OCI-LY7 (cell line): ENCODE measurements around the gene SLC2A4. TPM values are rescaled to one million over a fixed set of nuclear protein-coding genes. Genes with fewer than 3 reads are reported as not detected.

Source experiments
- BruUV-seq: library from RNA; stranded (reverse); fragments of 400-500 nt; replicated peaks from 2 replicates; lab custom pipeline; 2021; lab: Mats Ljungman, UMichigan
- CTCF ChIA-PET: fragments of 300-600 bp; sonication (Branson Sonifier 250); formaldehyde crosslinking; loops from one replicate; lab custom pipeline; 2022; ENCODE audit warnings: antibody characterized with exemption; ENCODE audit not compliant: unreplicated experiment; lab: Charles Lee
- POLR2A ChIA-PET: fragments of 300-600 bp; sonication (Branson Sonifier 250); formaldehyde crosslinking; loops from one replicate; lab custom pipeline; 2022; ENCODE audit warnings: antibody characterized with exemption; lab: Charles Lee
- DNase-seq: peaks from one replicate; pipeline ENCODE4 v3.0.0-alpha.2; 2015; ENCODE audit warnings: low spot score
- H2AFZ ChIP-seq: fragments of 200-600 bp; sonication (generic), shearing (Covaris generic); 2 replicates; pipeline ENCODE4 v1.6.1; 2014; ENCODE audit warnings: mild to moderate bottlenecking, antibody characterized with exemption, low read length, moderate library complexity
- H3K27ac ChIP-seq: fragments of 200-600 bp; sonication (generic); 2 replicates; pipeline ENCODE4 v1.5.1; 2014; ENCODE audit warnings: mixed run types, low read depth, mild to moderate bottlenecking, moderate library complexity, low read length, inconsistent platforms; ENCODE audit not compliant: poor library complexity, severe bottlenecking
- H3K36me3 ChIP-seq: fragments of 200-600 bp; sonication (generic); 2 replicates; pipeline ENCODE4 v1.6.1; 2014; ENCODE audit warnings: mild to moderate bottlenecking, antibody characterized with exemption, low read length, moderate library complexity, mixed read lengths; ENCODE audit not compliant: insufficient read depth
- H3K4me1 ChIP-seq: fragments of 200-600 bp; sonication (generic); 2 replicates; pipeline ENCODE4 v1.5.1; 2014; ENCODE audit warnings: mild to moderate bottlenecking, low read length; ENCODE audit not compliant: insufficient read depth, poor library complexity, severe bottlenecking
- H3K4me2 ChIP-seq: fragments of 200-600 bp; sonication (generic); 2 replicates; pipeline ENCODE4 v1.6.1; 2014; ENCODE audit warnings: mild to moderate bottlenecking, low read length
- H3K4me3 ChIP-seq: fragments of 200-600 bp; sonication (generic); 2 replicates; pipeline ENCODE4 v1.5.1; 2014; ENCODE audit warnings: mild to moderate bottlenecking, low read depth, low read length; ENCODE audit not compliant: poor library complexity, severe bottlenecking
- H3K79me2 ChIP-seq: fragments of 200-600 bp; sonication (generic); 2 replicates; pipeline ENCODE4 v1.6.1; 2016; ENCODE audit warnings: low read depth, mild to moderate bottlenecking, low read length, moderate library complexity, mixed read lengths; ENCODE audit not compliant: insufficient read depth
- H3K9me2 ChIP-seq: fragments of 200-600 bp; sonication (generic); 2 replicates; pipeline ENCODE4 v1.6.1; 2016; ENCODE audit warnings: mild to moderate bottlenecking, low read length, mixed read lengths; ENCODE audit not compliant: insufficient read depth
- H3K9me3 ChIP-seq: fragments of 200-600 bp; sonication (generic); 2 replicates; pipeline ENCODE4 v1.6.1; 2014; ENCODE audit warnings: mild to moderate bottlenecking, mixed run types, low read length, mixed read lengths
- H4K20me1 ChIP-seq: fragments of 200-600 bp; sonication (generic); 2 replicates; pipeline ENCODE4 v1.6.1; 2014; ENCODE audit warnings: mild to moderate bottlenecking, antibody characterized with exemption, low read length, moderate library complexity, mixed read lengths; ENCODE audit not compliant: insufficient read depth
- EZH2phosphoT487 ChIP-seq: fragments of 200-600 bp; sonication (generic); IDR thresholded peaks from 2 replicates; pipeline ENCODE4 v1.6.1; 2018; ENCODE audit warnings: low read depth, borderline replicate concordance, mild to moderate bottlenecking, mixed run types, antibody characterized with exemption, low read length, moderate library complexity, mixed read lengths
- intact Hi-C: fragments of 100-400 bp; cut with micrococcal nuclease; formaldehyde crosslinking; loops from one replicate; pipeline ENCODE4 v1.10.0; 2022; ENCODE audit not compliant: unreplicated experiment
- total RNA-seq, 2 experiments: library from RNA; depleted of rRNA in 1 of 2; stranded (reverse); fragments of >200 nt in 1 of 2; shearing (Covaris generic) in 1 of 2; gene quantifications; 2 replicates each; pipeline ENCODE4 v1.2.3, GENCODE V29; 2014 to 2022
- TF ChIP-seq, protein P1 (sequence below): fragments of 200-600 bp; sonication (generic); conservative IDR thresholded peaks from 2 replicates; pipeline ENCODE4 v1.5.1; 2014; ENCODE audit warnings: mild to moderate bottlenecking, antibody characterized with exemption, low read length, moderate library complexity, mixed read lengths

The SLC2A4 gene
- total RNA-seq, 2 experiments from 2014 or later, result 0.61 to 0.63 TPM

DNA sequence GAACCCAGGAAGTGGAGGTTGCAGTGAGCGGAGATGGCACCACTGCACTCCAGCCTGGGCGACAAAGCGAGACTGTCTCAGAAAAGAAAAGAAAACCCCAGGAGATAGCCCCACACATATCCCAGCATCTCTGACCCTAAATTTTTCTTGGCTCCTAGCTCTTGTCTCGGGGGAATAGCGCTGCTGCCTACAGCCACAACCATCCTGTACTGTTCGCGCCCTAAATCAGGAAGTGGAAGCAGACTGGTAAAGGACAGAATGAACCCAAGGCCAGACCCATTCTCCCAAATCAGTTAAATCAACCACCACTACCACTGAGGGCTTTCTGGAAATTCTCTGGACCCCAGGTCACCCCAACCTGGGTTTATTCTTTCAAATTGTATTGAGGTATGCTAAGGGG lies 31.7 kb upstream of the SLC2A4 start:
- peaks cover 18% of the 10 kb centered on the region for H4K20me1 ChIP-seq
- DNase-seq, result peak; percentile 52
- H3K4me2 ChIP-seq, result peak overlapping the region; percentile 100
- peaks cover 49% of the 10 kb centered on the region for H3K36me3 ChIP-seq
- no peak overlapping the region for H2AFZ ChIP-seq
- peaks cover 71% of the 10 kb centered on the region for H3K79me2 ChIP-seq
- POLR2A ChIA-PET, result no interaction called here
- peak overlapping the region; percentile 71 for H3K27ac ChIP-seq
- CTCF ChIA-PET, result no interaction called here
- TF ChIP-seq, protein P1, sequence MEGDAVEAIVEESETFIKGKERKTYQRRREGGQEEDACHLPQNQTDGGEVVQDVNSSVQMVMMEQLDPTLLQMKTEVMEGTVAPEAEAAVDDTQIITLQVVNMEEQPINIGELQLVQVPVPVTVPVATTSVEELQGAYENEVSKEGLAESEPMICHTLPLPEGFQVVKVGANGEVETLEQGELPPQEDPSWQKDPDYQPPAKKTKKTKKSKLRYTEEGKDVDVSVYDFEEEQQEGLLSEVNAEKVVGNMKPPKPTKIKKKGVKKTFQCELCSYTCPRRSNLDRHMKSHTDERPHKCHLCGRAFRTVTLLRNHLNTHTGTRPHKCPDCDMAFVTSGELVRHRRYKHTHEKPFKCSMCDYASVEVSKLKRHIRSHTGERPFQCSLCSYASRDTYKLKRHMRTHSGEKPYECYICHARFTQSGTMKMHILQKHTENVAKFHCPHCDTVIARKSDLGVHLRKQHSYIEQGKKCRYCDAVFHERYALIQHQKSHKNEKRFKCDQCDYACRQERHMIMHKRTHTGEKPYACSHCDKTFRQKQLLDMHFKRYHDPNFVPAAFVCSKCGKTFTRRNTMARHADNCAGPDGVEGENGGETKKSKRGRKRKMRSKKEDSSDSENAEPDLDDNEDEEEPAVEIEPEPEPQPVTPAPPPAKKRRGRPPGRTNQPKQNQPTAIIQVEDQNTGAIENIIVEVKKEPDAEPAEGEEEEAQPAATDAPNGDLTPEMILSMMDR, result no peak
- no peak for TF ChIP-seq EZH2phosphoT487
- peak overlapping the region; percentile 83 for H3K4me3 ChIP-seq
- no peaks in the 10 kb centered on the region for H3K9me3 ChIP-seq
- peaks cover 26% of the 10 kb centered on the region for H3K4me1 ChIP-seq
- intact Hi-C loops, result loop anchor here (5.0 kb wide), 2 partner anchors 232 to 587 kb away; partner anchors contain the start of genes POLR2A and SLC35G6
- H3K9me2 ChIP-seq, result no peaks in the 10 kb centered on the region
- no TSS peak for BruUV-seq

DNA sequence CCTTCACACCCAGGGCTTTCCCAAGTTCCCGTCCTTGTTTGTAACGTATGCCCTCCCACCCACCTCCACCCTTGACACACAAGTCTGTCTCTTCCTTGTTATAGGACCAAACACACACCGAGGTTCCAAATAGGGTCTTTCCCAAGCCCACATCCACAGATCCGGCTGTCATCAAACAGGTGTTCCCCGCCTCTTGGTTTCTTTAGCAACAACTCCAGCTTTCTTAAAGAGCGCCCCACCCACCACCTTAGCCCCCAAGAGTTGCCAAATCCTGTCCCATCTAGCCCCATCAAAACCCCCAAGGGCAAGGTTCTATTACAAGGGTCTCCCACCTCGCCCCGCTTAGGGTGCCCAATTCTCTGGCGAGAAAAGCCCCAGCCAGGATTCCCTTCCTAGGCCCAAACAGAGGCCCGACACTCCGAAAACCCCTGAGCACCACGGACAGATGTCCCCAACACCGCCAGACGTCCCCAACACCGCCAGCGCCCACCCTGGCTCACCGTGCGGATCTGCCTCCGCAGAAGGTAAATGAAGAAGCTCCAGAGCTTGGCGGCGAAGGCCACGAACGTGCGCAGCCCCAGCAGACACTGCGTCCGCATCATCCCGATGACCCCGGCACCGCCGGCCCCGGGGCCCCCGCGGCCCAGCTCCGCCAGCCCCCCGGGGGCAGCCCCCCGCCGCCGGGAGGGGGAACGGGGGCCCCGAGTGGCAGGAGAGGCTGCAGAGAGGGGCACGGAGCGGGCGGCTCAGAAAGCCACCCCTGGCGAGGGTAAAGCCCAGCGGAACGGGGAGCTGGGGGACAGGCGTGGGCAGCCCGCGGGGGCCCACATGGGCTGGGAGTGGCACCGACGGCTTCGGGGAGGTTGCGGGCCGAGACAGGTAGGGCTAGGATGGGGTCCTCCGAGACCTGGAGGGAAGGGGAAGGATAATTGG lies 30.6 kb upstream of the SLC2A4 start:
- H2AFZ ChIP-seq, result no peak overlapping the region
- ChIA-PET CTCF (interaction anchor here (1.1 kb wide), 1 partner anchor 41 kb away, joined by 3 read pairs; no protein-coding TSS in a partner anchor), POLR2A (interaction anchor here (1.0 kb wide), 1 partner anchor 10 kb away, joined by 3 read pairs; no protein-coding TSS in a partner anchor)
- peak overlapping the region; percentile 71 for H3K27ac ChIP-seq
- no peaks in the 10 kb centered on the region for H3K9me2 ChIP-seq
- no peak for DNase-seq
- intact Hi-C loops, result loop anchor here (1.0 to 5.0 kb wide), 3 partner anchors 78 to 586 kb away; partner anchors contain the start of genes NEURL4, POLR2A and SLC35G6
- H3K36me3 ChIP-seq, result peaks cover 50% of the 10 kb centered on the region
- TF ChIP-seq EZH2phosphoT487, result no peak
- TF ChIP-seq, protein P1, result no peak
- H3K4me3 ChIP-seq, result peak overlapping the region; percentile 83
- H4K20me1 ChIP-seq, result peaks cover 18% of the 10 kb centered on the region
- peak overlapping the region; percentile 100 for H3K4me2 ChIP-seq
- peaks cover 26% of the 10 kb centered on the region for H3K4me1 ChIP-seq
- H3K79me2 ChIP-seq, result peaks cover 71% of the 10 kb centered on the region
- BruUV-seq, result no TSS peak
- H3K9me3 ChIP-seq, result no peaks in the 10 kb centered on the region
